NCI-H2029 (cell line): Measurements from ENCODE around the gene DNAI7.
A peak's percentile ranks its signal among the peaks of the same experiment; 100 is the strongest.

Experiments
- DNase-seq: peaks from one replicate; lab custom pipeline; 2025; lab: John Stamatoyannopoulos, UW

The DNAI7 gene

DNA sequence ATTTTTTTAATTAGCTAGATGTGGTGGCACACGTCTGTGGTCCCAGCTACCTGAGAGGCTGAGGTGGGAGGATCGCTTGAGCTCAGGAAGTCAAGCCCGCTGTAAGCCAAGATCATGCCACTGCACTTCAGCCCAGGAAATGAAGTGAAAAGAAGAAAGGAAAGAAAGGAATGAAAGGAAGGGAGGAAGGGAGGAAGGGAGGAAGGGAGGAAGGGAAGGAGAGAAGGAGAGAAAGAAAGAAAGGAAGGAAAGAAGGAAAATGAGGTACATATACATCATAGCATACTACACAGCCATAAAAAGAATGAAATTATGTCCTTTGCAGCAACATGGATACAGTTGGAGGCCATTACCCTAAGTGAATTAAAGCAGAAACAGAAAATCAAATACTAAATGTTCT lies 12.2 kb downstream of the DNAI7 start:
- no peak for DNase-seq

DNA sequence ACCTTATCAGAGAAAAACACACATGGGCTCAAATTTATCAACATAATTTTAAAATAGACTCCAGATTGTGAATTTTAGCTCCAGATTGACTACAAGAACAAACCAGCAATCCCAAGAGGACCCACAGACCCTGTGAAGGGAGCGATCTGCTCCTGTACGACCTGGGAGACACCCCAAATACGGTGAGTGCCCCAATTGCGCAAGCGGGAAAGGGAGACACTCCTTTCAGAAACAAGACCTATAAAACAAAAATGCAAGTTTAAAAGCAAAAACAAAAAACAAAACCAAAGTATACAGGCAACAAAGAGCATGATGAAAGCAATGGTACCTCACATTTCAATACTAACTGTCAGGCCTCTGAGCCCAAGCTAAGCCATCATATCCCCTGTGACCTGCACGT lies 32.1 kb downstream of the DNAI7 start:
- no peak for DNase-seq

DNA sequence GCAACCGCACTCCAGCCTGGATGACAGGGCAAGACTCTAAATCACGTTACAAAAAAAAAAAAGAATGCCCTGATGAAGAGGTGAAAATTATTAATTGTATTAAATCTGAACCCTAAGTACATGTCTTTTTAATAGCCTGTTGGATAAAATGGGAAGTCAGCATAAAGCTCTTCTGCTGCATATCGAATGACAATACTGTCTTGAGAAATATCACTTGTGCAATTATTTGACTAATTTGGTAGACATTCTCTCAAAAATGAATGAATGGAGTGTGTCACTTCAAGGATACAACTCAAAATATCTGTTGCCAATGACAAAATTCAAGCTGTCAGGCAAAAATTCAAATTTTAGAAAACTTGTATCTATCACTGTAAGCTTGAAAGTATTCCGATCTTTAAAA lies 38.9 kb downstream of the DNAI7 start:
- DNase-seq = no peak

DNA sequence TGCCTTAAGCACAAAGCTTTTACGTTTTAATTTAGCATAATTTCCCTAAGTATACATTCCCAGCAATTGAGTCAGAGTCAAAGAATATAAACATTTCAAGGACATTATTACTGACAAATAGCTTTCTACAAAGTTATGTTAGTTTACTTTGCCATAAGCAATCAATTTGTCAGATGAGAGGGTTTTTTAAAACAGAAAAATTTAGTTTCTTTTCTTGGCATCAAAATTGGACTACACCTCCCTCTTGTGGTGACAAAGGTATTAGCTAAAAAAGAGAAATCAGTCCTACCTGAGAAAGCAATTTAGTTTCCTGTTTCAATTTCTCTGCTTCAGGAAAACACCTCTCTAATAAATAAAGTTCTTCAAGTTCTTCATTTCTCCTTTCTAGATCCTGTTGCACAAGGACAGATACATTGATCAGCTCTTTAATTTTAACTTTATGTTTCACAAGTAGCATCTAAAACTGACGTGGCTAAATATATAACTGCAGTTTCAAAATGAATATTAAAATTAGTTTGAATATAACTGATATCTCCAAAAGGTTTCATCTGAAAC lies 39.9 kb downstream of the DNAI7 start:
- peak; percentile 3 for DNase-seq

DNA sequence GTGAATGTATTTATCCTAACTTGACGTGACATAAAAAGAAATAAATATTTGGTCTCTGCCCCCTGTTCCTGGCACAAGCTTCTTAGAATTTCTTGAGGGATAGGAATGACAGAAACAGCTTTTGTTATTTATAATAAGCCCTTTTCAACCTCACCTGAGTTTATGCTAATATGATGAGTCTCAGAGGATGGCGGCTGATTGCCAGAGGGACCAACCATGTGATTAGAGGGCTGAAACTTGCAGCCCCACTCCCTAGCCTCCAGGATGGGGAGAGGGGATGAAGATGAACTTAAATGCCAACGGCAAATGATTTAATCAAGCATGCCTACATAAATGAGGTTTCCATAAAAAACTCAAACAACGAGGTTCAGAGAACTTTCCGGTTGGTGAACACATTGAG lies 42.9 kb downstream of the DNAI7 start:
- DNase-seq = no peak

DNA sequence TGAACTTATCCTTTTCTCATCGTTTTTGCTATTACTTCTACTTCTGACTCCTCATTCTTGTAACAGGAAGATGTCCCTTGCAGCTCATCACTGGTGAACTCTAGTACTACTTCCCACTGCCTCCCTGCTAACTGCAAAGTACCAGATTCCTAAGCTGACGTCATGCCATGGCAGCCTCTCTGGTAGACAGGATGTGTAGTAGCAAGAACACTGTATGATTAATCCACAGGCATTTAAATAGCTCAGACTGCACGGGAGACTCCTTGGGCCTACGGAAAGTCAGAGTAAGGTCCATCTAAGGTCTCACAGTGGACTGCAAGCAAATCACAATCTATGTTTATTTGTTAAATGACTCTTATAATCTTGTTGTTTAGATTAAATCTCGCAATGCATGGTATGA lies 43.5 kb downstream of the DNAI7 start:
- no peak for DNase-seq

DNA sequence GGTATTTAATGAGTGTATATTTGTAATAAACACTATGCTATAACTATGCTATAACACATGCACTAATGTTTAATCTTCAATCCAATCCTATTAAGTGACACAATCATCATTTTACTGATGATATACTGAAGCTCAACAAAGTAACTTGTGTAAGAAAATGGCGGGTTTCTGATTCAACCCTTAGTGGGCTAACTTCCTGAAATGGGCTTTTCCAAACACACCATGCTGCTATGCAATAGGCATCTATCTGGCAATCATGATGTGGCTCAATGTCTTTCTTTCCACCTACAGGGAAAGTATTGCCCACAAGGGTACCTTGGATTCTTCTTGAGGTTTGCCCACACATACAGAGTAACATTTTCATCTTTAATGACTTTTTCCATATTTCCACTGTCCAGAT lies 48.3 kb downstream of the DNAI7 start:
- DNase-seq = no peak

DNA sequence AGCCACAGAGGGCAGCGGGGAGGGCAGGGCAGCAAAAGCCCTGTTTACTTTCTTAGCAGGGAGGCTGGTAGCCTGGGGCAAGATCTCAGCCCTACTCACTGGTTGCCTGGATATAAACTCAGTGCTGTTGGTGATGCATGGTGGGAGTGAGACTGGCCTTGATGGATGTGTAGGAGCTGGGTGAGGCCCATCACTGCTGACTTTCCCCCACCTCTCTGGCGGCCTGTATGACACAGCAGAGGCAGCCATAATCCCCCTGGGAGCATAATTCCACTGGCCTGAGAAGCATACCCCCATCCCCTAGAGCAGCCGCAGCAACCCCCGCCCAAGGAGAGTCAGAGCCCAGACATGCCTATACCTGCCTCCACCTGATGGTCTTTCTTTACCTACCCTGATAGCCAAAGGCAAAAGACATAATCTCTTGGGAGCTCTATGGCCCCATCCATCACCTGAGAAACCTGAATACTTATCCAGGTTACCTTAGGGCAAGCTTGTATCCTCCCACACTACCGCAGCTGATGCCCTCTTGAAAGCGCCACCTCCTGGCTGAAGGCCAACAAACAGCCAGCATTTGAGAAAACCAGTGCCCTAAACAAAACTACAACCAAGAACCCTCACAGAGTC lies 59.3 kb downstream of the DNAI7 start:
- DNase-seq = no peak

DNA sequence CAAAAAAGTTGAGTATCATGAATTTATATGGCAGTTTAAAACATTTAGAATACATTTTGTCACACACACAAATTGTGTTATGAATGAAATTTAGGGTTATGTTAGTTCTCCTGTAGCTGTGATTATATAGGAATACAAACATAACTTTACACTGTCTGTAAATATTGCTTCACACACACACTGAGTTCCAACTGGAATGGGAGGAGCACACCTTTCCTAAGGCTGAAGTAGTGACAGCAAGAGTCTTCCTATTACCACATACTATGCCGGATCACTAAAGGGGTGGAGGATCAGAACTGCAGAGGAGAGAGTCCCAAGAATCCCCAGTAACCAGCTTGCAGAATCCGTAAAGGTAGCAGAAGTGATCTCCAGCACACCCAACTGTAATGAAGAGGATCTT lies 63.7 kb downstream of the DNAI7 start:
- no peak for DNase-seq

DNA sequence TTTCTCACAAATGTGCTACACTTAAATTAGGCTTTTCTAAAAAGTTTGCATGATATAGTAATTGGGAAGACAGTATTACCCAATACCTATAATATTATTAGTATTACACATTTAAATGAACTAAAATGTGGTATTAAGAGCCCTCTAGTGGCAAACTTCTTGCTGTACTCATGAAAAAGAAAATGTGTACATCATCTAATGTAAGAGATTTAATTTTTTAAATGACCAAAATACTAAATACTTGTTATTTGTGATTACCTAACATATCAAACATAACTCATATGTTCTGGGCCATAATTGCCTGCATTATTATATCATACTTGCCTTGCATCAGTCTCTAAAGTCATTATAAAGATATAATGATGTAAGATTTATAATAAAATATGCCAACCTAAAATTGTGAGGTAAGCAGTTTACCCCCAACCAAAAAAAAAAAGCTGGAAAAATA lies 64.2 kb downstream of the DNAI7 start:
- peak; percentile 6 for DNase-seq

DNA sequence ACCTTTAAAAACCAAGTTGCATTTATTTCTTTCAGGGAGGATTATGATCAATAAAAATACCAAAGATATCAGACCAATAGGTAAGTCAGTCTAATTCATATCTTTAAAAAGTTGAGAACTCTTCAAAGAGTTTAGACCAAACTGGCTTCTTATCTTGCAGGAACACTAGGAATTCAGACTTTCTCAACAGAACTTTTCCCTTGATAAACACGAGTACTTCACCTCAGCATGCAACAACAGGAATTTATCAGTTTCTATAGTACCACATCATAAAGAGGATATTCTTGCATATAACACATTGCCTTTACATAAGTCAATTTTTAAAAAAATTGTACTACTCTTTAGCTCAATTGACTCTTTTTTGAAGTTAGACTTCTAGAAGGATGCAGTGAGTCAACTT lies 68.2 kb downstream of the DNAI7 start:
- no peak for DNase-seq

DNA sequence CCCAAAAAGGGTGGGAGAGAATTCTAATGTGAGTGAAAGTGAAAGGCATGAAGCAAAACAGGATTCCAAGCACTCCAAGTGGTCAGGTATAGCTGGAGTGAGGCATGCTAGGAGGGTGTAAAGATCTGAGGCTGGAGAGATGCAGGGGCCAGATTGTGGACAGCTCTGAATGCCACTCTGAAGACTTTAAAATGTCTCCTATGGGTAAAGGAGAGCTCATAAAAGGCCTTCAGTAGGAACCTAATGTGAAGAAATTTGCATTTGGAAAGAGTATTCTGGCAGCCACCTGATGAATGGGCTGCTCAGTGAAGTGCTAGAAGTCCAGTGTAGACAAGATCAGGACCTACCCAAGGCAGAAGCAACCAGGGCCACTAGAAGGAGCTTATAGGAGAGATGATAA lies 68.9 kb downstream of the DNAI7 start:
- no peak for DNase-seq

DNA sequence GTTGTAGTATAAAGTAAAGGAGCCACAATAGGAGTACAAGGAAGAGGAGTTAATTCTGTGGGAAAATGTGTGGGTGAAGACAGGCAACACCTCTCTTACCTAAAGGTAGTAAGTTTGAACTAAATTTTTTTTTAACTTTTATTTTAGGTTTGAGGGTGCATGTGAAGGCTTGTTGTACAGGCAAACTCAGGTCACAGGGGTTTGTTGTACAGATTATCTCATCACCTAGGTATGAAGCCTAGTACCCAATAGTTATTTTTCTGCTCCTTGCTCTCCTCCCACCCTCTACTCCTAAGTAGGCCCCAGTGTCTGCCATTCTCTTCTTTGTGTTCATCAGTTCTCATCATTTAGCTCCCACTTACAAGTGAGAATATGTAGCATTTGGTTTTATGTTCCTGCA lies 70.5 kb downstream of the DNAI7 start:
- DNase-seq = no peak

DNA sequence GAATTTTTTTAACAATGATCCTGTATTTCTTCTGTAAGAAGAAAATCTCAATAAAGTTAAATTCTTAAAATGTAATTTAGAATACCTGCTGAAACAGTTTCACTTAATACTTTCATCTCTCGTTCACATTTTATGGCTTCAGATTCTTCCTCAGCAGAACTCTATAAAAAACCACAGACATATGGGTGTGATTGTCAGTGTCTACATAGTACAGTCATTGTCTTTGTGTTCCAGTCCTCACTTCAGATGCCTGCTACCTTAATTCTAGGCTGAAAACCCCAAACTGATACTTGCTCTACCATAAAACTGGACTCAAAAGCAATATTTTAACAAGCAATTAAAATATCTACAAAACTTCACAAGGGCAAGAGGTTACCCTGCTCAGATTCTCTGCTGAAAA lies 71.8 kb downstream of the DNAI7 start:
- no peak for DNase-seq

DNA sequence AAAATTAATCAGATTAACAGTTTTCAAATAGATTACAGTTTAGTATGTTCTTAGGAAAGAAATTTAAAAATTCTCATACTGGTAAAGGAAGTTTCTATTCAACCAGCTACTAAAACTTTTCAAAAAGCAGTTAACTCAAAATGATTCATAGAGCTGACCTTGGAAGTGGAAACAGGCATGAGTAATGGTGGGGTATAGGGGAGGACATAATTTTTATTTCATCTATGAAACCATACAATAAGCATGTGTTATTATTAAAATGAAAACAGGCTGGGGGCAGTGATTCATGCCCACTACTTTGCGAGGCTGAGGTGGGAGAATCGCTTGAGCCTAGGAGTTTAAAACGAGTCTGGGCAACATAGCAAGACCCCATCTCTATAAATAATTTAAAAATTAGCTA lies 73.0 kb downstream of the DNAI7 start:
- no peak for DNase-seq

DNA sequence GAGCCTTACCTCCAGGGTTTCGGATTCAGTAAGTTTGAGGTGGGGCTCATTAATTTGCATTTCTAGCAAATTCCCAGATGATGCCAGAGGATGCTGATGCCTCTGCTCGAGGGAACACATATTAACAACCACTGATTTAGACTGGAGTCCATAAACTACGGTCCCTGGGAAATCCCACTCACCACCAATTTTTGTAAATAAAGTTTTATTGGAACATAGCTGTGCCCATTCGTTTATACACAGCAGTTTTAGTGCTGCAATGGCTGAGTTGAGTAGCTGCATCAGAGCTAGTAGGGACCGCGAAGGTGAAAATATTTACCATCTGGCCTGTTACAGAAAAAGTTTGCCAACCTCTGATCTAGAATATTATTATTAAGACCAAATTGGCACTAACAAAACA lies 73.8 kb downstream of the DNAI7 start:
- DNase-seq = no peak

DNA sequence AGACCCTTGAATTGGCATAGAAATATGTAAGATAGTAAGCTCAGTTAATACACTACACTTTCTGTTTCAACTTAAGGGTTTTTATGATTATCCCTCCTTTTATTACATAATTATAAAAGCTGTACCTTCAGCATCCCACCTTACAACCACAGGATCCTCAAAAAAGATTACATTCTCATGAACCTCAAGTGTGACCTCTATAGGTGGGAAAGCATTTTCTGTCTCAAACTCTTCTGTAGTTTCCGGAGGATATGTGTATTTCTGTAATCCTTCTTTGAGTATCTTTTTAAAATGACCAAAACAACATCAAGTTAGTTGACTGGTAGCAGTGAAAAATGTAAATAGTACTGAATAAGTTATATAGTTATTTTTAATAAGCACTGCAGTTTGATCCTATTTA lies 75.9 kb downstream of the DNAI7 start:
- no peak for DNase-seq

DNA sequence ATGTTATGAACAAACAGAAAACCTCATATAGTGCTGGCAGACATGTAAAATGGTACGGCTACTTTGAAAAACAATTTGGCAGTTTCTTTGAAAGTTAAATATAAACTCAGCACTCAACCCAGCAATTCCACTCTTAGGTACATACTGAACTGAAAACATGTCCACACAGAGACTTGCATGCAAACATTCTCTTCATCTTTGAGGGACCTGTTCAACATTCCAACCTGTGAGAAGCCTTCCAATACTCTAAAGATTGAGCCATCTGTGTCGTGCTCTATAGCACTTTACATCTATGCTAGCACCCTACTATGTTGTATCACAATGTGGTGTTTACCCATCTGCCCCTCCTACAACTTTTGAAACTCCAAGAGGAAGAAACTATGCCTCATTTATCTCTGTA lies 79.3 kb downstream of the DNAI7 start:
- DNase-seq = no peak

DNA sequence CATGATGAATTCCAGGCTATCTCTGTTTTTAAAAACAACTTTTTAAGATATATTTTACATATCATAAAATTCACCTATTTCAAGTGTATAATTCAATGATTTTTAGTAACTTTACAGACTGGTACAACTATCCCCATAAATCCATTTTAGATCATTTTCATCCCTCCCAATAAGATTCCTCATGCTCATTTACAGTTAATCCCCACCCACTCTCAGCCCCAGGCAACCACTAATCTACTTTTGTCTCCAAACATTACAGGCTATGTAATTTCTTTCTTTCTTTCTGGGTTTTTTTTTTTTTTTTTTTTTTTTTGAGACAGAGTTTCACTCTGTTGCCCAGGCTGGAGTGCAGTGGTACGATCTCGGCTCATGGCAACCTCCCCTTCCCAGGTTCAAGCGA lies 81.3 kb downstream of the DNAI7 start:
- DNase-seq = no peak

DNA sequence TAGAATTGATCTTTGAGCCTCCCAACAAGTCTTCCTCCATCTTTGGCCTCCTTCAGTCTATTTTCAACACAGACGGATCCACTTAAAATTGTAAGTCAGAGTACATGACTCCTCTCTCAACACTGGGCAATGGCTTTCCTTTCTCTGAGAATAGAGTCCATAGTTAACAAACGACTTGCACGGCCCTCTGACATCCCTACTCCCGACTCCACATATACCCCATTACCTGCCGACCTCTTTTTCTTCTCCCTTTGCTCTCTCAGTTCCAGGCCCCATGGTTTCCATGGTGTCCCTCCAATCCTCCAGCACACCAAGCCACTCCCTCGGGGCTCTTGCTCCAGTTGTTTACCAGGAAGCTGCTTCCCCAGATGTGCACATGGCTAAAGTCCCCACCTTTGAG lies 84.7 kb downstream of the DNAI7 start:
- DNase-seq = no peak

DNA sequence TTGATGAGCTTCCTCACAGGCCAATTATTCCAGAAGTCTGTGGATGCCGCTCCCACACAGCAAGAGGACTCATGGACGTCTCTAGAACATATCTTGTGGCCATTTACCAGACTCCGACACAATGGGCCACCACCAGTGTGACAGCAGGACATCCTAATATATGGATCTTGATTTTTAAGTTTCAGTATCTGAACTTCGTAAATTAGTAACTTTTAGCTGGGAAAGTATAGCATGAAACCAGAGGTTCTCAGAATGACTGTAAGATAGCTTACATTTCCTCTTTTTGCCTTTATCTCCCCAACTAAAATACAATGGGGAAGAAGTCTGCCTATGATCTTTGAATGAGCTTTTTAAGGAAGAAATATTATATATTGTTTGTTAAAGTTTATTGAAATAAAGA lies 87.0 kb downstream of the DNAI7 start:
- no peak for DNase-seq

DNA sequence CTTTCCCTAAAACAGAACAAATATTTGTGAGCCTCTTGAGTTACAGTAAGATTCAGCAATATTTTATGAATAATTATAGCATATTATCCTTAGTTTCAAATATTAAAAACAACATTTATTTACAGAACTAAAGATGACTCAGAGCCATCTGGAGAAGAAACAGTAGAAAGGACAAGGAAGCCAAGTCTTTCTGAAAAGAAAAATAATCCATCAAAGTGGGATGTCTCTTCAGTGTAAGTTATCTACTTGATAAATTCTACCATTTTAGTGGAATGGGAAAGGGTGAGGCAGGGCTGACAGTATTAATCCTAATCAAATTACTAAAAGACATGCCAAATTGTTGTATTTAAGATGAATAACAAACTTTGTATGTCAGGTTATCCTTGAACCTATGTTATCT lies 88.1 kb downstream of the DNAI7 start:
- DNase-seq = no peak

DNA sequence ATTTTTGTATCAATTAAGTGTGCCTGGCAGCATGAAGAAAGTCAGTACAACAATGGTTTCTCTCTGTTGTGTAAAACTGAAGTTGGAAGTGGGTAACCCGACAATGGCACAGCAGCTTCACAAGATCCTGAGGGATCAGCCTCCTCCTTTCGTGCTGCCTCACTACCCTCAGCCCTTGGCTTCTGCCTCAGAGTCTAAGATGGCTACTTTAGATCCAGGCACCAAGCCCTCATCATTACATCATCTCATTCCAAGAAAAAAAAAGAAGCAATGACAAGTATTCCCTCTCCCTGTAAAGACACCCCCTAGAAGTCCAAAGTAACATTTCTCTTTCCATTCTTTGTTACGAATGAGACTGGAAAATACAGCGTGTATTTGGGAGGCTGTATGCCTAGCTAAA lies 92.6 kb downstream of the DNAI7 start:
- DNase-seq = no peak

DNA sequence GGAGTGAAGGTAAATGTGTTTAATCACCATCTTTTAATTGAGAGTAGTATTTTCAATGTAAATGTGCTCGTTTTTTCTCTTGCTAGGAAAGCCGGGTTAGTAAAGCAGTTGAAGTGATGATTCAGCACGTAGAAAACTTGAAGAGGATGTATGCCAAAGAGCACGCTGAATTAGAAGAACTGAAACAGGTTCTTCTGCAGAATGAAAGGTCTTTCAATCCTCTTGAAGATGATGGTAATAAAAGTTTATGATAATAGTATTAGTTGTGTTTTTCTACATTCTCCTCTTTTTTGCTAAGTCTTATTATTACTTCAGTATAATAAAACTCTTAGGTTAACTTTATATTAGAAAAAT lies 93.9 kb downstream of the DNAI7 start:
- no peak for DNase-seq
